Stimulated activated CD4-positive, alpha-beta T cell treated with anti-CD3 and anti-CD28 coated beads, Interleukin-2, amount 100 ng/mL, for 24 hours (primary cell): ENCODE measurements around the gene FAM185A.
"Not testable (repeated sequence)": the region's sequence is repeated elsewhere in the genome, so short reads cannot be mapped to it uniquely, and the experiment has no call there.

Experiments used
- DNase-seq, 2 donors: peaks; one replicate each; pipeline ENCODE4 v3.0.0-alpha.2; 2020

Gene FAM185A

DNA sequence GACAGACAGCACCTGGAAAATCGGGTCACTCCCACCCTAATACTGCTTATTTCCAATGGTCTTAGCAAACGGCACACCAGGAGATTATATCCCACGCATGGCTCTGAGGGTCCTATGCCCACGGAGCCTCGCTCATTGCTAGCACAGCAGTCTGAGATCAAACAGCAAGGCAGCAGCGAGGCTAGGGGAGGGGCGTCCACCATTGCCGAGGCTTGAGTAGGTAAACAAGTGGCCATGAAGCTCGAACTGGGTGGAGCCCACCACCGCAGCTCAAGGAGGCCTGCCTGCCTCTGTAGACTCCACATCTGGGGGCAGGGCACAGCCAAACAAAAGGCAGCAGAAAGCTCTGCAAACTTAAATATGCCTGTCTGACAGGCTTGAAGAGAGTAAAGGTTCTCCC is 32.1 kb downstream of the FAM185A start:
- DNase-seq: not testable (repeated sequence)

DNA sequence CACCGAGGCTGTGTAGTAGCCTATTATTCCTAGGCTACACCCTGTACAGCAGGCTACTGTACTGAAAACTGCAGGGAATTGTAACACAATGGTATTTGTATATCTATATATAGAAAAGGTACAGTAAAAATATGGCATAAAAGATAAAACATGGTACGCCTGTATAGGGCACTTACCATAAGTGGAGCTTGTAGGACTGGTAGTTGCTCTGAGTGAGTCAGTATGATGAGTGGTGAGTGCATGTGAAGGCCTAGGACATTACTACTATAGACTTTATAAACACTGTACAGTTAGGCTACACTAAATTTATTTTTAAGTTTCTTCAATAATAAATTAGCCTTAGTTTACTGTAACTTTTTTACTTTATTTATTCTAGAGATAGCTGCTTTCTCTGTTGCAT is 40.0 kb downstream of the FAM185A start:
- DNase-seq: not testable (repeated sequence)

DNA sequence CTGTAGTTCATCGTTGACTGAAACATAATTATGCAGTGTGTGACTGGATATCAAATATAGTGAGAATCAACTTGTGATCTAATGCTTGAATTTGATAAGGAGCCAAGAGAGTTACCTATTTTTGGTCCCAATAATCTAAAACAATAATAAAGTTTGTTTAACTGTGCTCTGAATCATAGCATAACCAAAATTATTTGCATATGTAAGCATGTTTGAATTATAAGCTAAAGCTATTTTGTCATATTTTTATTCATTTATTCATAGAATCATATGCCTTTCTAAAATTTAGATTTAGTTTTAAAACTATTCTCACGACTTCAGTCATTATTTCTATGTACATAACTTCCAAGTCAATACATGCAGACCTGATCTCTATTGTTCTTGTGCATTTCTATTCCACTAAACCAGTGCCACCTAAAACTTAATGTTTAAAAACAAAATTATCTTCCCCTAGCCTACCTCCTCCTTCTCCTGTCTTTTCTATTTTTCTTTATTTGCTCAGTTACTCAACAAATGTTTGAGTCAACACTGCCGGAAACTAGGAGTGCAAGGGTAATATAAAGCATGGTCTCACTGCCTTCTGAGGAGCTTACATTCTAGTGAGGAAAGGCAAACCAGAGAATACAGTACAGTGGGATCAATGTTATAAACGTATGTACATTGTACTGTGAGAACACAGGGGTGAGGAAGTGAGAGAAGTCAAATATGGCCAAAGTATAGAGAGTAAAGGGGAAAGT is 41.7 kb downstream of the FAM185A start:
- DNase-seq: not testable (repeated sequence)

DNA sequence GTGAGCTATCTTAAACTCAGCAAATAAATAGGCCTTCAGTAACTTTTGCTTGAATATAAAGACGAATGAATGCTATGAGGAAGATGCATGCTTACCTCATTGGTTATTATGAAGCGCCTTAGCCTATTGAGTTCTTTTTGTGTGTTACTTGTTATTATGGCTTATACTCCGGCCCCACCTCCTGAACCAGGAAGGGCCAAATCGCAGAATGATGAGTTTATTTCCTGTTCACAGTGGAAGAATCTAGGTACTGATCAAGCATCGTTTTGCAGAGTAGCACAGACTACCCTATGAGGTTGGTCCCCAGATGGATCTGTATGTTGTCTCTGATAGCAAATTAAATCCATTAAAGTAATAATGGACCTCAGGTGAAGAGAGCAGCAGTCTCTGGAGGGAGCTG is 42.6 kb downstream of the FAM185A start:
- not testable (repeated sequence) for DNase-seq

- not testable (repeated sequence) for DNase-seq
Measured at GRCh38 chr7:102791831-102792230, 43.0 kb downstream of the FAM185A start.

DNA sequence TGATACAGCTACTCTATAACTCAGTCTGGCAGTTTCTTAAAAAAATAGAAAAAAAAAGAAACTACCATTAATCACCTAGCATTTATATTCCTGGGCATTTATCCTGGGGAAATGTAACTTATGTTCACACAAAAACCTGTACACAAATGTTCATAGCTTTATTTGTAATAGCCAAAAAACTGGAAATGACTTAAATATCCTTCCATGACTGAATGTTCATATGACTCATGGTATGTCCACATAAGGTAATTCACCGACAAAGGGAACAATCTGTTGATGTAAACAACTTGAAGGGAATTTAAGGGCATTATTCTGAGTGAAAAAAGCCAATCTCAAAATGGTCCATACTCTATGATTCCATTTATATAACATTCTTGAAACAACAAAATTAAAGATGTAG is 45.8 kb downstream of the FAM185A start:
- DNase-seq: not testable (repeated sequence)

DNA sequence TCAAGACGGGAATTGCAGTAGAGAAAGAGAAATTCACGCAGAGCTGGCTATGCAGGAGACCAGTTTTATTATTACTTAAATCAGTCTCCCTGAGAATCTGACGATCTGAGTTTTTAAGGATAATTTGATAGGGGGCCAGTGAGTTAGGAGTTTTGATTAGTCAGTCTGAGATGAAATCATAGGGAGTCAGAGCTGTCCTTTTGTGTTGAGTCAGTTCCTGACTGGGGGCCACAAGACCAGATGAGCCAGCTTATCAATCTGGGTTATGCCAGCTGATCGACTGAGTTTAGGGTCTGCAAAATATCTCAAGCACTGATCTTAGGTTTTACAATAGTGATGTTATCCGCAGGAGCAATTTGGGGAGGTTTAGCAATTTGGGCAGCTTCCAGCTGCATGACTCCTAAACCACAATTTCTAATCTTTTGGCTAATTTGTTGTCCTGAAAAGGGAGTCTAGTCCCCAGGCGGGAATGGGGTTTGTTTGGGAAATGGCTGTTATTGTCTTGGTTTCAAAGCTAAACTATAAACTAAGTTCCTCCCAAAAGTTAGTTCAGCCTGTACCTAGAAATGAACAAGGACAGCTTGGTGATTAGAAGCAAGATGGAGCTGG is 47.3 kb downstream of the FAM185A start:
- not testable (repeated sequence) for DNase-seq

DNA sequence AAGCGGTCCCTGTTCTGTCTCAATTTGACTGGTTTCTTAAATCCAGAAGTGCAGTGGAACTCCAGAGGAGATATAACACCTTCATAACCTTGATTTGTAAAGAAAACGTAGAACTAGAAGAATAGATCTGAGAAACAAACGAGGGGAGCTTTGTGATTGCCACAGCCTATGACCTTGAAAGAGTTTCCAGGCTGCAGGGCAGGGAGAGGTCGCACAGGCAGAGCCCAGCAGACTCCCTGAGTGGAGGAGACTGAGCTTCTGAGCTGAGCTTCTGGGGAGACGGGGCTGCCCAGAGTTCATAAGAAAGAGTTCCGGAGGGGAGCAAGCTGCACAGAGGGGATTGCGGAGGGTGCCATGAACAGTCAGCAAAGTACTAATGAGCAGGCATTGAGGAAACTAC is 57.8 kb downstream of the FAM185A start:
- no peak for DNase-seq

DNA sequence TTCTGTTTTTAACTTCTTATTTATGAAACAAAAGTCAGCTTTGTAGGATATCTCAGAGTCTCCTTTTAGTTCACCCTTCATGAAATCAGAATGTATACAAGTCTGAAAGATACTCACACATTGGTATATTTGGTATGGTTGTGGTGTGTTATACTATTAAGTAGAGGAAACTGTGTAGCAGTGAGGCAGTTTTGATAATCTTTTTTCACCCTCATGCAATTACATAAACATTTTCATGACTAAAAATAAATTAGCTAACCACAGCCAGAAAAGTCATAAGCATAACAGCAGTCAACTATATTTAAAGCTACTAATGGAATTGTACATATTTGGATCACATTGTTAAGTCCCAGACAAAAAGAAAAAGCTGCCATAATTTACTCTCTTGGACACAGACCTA is 62.1 kb downstream of the FAM185A start:
- no peak for DNase-seq

- no peak for DNase-seq
Measured at GRCh38 chr7:102811942-102812678, 63.3 kb downstream of the FAM185A start.

GRCh38 chr7:102813191-102814024 is 64.6 kb downstream of the FAM185A start:
- no peak for DNase-seq

DNA sequence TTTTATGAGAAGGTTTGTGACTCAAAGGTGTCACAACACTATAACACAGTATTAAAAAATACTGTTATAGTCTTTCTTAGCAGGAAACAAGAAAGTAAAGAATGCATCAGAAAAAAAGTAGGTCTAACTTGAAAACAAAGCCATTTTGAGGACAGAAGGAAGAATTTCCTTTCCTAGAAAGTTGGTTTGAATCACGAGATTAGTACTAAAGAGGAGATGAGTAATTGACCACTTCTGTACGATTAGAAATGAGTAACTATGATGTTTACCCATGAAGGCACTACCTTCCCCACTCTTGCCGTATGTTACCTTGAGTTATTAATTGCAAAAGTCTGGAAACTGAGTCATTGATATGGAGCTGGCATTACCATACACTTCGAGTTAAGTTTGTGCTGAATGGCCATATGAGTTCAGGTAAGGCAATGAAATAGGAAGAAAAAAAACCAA is 65.2 kb downstream of the FAM185A start:
- no peak for DNase-seq

- no peak for DNase-seq
Measured at GRCh38 chr7:102817616-102818573, 69.1 kb downstream of the FAM185A start.

GRCh38 chr7:102819151-102819550 is 70.4 kb downstream of the FAM185A start:
- DNase-seq: no peak

DNA sequence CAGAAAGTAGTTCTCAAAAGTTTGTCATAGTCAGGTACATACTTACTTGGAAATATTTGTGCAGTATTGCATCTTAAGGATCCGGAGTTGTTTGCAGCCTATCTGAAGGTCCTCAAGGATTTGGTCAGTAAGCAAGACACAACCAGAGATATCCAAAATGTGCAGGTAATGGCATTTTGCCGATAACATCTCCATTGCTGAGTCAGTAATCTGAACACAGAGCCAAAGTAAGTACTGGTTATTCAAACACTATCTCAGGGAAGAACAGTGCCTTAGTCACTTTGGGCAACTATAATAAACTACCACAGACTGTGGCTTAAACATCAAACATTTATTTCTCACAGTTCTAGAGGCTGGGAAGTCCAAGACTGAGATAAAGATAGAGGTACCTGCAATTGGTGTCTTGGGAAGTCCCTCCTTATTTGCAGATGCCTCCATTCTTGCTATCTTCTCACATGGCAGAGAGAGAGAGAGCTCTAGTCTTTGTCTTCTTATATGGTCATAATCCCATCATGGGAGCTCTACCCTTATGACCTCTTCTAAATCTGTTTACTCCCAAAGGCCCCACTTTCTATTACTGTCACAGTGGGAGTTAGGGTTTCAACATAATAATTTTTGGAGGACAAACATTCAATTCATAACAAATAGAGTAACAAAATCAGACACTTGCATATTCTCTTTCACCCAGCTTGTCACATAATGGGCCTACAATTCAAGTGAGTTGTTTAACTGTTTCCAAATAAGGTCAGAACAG is 73.4 kb downstream of the FAM185A start:
- no peak for DNase-seq

DNA sequence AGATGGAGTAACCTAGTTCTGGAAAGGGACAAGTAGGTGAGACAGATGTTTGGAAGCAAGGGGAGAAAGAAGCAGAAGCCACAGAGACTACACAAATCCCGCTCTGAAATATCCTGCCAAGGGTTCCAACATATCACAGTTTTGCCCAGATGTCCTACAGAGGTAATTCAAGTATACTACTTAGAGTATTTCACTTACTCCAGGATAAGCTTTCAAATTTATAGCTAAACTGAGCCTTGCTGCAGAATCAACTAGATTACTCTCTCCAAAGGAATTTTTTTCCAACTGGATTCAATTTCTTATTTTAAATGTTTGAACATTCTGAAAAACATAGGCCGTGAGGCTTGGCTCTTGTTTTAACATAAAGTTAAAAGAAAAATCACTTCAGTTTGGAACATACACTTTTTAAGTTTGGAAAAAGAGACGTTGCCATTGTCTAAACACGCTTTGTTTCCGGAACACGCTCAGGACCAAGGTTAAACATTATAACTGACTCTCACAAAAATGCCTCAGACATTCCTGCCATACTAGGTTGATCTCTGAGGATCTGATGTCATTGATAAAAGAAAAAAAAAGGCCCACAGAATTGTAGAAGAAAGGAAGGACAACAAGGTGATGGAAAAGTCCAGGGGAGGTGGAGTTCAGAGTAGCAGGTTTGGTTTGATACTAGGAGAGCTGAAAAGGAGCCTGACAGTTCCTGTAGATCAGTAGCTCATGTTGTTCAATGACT is 74.8 kb downstream of the FAM185A start:
- DNase-seq: no peak

- no peak for DNase-seq
Measured at GRCh38 chr7:102828286-102828685, 79.5 kb downstream of the FAM185A start.

- no peak for DNase-seq
Measured at GRCh38 chr7:102829075-102829474, 80.3 kb downstream of the FAM185A start.

GRCh38 chr7:102830197-102830596 is 81.4 kb downstream of the FAM185A start:
- no peak for DNase-seq

DNA sequence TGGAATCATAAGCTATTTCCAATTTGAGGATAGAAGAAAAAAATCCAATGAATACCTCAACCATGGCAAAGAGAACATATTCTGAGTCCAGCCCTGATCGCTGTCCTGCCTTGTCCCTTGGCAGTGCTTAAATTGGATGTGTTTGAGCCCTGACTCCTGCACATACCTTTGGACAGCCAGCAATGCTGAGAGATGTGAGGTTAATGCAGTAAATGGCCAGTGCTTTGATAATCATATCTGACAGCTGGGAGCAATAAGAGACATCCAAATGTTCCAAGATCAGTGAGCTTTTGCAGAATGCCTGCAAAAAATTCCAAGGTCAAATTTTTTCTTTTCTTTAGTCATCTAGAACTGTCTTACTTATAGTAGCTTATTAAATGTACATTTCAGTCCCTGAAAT is 83.9 kb downstream of the FAM185A start:
- no peak for DNase-seq
